Measurements from ENCODE around the gene GPX2. TPM values are rescaled to one million over a fixed set of nuclear protein-coding genes. Genes with fewer than 3 reads are reported as not detected.

Gene GPX2
- polyA plus RNA-seq, 3 donors, result not detected

- Histone ChIP-seq H3K9me3 (replicated peaks in 1 of 2; ENCODE audit: control insufficient read depth in 1 of 2, insufficient read depth in 1 of 2, low read length in 2 of 2) (no peaks in the 10 kb centered on the region), H2AFZ (ENCODE audit: insufficient read depth, low read depth, low read length, poor library complexity, severe bottlenecking) (no peak overlapping the region), H3K36me3 (replicated peaks in 1 of 2; ENCODE audit: control insufficient read depth in 1 of 2, insufficient read depth in 2 of 2, low read length in 2 of 2) (no peaks in the 10 kb centered on the region), H3K9ac (ENCODE audit: insufficient read depth, low read length, poor library complexity, severe bottlenecking) (no peak overlapping the region), H3K4me1 (ENCODE audit: control insufficient read depth in 1 of 2, insufficient read depth in 2 of 2, low read length in 2 of 2) (no peaks in the 10 kb centered on the region), H4K20me1 (ENCODE audit: insufficient read depth, low read length) (no peaks in the 10 kb centered on the region), H3K4me2 (replicated peaks; ENCODE audit: extremely low read depth, low read length, poor library complexity, severe bottlenecking) (no peak overlapping the region), H3K4me3 (replicated peaks in 1 of 3; ENCODE audit: low read depth in 2 of 3, low read length in 3 of 3) (no peak overlapping the region), H3K27ac (ENCODE audit: low read depth in 1 of 2, low read length in 2 of 2) (no peak overlapping the region), H3K27me3 (ENCODE audit: control insufficient read depth in 2 of 2, insufficient read depth in 2 of 2, low read length in 2 of 2) (no peaks in the 10 kb centered on the region), H3K79me2 (ENCODE audit: insufficient read depth, low read length) (no peaks in the 10 kb centered on the region)
- no peak overlapping the region for H3K27ac Mint-ChIP-seq
- H3K9me3 Mint-ChIP-seq, result no peaks in the 10 kb centered on the region
- 60% methylated on average over 1 of the region's 1 CpG for WGBS (ENCODE audit: insufficient coverage)
- TF ChIP-seq, protein P1, sequence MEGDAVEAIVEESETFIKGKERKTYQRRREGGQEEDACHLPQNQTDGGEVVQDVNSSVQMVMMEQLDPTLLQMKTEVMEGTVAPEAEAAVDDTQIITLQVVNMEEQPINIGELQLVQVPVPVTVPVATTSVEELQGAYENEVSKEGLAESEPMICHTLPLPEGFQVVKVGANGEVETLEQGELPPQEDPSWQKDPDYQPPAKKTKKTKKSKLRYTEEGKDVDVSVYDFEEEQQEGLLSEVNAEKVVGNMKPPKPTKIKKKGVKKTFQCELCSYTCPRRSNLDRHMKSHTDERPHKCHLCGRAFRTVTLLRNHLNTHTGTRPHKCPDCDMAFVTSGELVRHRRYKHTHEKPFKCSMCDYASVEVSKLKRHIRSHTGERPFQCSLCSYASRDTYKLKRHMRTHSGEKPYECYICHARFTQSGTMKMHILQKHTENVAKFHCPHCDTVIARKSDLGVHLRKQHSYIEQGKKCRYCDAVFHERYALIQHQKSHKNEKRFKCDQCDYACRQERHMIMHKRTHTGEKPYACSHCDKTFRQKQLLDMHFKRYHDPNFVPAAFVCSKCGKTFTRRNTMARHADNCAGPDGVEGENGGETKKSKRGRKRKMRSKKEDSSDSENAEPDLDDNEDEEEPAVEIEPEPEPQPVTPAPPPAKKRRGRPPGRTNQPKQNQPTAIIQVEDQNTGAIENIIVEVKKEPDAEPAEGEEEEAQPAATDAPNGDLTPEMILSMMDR (IDR thresholded peaks at IDR 0.05), result no peak
- H3K4me1 Mint-ChIP-seq, result no peaks in the 10 kb centered on the region
- H3K27me3 Mint-ChIP-seq (ENCODE audit: low read depth in 3 of 3), result peaks cover 0 to 5% (median 3%) of the 10 kb centered on the region in 3 donors
- no peak overlapping the region for H3K4me3 Mint-ChIP-seq
- intact Hi-C loops (cut with micrococcal nuclease), result no loop called here
- no peak for DNase-seq
- no peaks in the 10 kb centered on the region for H3K36me3 Mint-ChIP-seq
Measured at GRCh38 chr14:64963611-64964010, 21.1 kb upstream of the GPX2 start.

DNA sequence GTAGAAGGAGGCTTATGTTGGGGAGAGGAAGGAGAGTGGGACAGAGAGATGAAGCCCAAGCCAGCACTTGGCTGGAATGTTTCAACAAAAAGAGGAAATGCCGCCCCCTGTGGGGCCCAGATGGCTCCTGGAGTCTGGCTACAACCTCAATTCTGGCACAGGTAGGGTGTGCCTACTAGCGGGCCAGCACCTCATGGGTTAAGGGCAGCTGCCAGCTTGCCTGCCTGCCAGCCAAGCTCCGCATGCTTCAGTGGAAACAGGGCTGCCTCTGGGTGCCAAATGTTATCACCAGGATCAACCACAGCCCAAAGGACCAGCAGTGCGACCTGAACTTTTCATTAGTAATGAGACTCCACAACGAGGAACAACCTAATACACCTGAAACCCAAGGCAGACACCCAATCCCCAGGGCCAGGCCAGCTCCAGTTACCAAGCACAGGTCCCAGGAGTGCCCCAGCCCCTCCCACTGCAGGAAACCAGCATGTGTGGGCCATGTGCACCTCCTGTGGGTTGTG, 18.3 kb upstream of the GPX2 start:
- Histone ChIP-seq H3K27me3 (ENCODE audit: control insufficient read depth in 2 of 2, insufficient read depth in 2 of 2, low read length in 2 of 2) (no peaks in the 10 kb centered on the region), H3K4me1 (ENCODE audit: control insufficient read depth in 1 of 2, insufficient read depth in 2 of 2, low read length in 2 of 2) (no peaks in the 10 kb centered on the region), H4K20me1 (ENCODE audit: insufficient read depth, low read length) (no peaks in the 10 kb centered on the region), H3K27ac (ENCODE audit: low read depth in 1 of 2, low read length in 2 of 2) (no peak overlapping the region), H3K9ac (ENCODE audit: insufficient read depth, low read length, poor library complexity, severe bottlenecking) (no peak overlapping the region), H3K36me3 (replicated peaks in 1 of 2; ENCODE audit: control insufficient read depth in 1 of 2, insufficient read depth in 2 of 2, low read length in 2 of 2) (no peaks in the 10 kb centered on the region), H3K4me2 (replicated peaks; ENCODE audit: extremely low read depth, low read length, poor library complexity, severe bottlenecking) (no peak overlapping the region), H3K79me2 (ENCODE audit: insufficient read depth, low read length) (no peaks in the 10 kb centered on the region), H3K4me3 (replicated peaks in 1 of 3; ENCODE audit: low read depth in 2 of 3, low read length in 3 of 3) (no peak overlapping the region), H2AFZ (ENCODE audit: insufficient read depth, low read depth, low read length, poor library complexity, severe bottlenecking) (no peak overlapping the region), H3K9me3 (replicated peaks in 1 of 2; ENCODE audit: control insufficient read depth in 1 of 2, insufficient read depth in 1 of 2, low read length in 2 of 2) (no peaks in the 10 kb centered on the region)
- DNase-seq, result no peak
- Mint-ChIP-seq H3K27me3 (ENCODE audit: low read depth in 3 of 3) (peaks cover 0 to 5% (median 0%) of the 10 kb centered on the region in 3 donors), H3K4me1 (no peaks in the 10 kb centered on the region), H3K36me3 (peaks cover under 1 to 3% of the 10 kb centered on the region in 2 donors), H3K27ac (no peak overlapping the region), H3K4me3 (no peak overlapping the region), H3K9me3 (no peaks in the 10 kb centered on the region)
- TF ChIP-seq, protein P1 (IDR thresholded peaks at IDR 0.05), result peak; percentile 14
- intact Hi-C loops (cut with micrococcal nuclease), result no loop called here
- 48% methylated on average over 4 of the region's 5 CpGs for WGBS (ENCODE audit: insufficient coverage)
